ENCODE data around the gene MTREX. TPM values are rescaled to one million over a fixed set of nuclear protein-coding genes. Genes with fewer than 3 reads are reported as not detected.

MTREX gene
- total RNA-seq, 1 experiment from 2014 or later = 123 TPM

DNA sequence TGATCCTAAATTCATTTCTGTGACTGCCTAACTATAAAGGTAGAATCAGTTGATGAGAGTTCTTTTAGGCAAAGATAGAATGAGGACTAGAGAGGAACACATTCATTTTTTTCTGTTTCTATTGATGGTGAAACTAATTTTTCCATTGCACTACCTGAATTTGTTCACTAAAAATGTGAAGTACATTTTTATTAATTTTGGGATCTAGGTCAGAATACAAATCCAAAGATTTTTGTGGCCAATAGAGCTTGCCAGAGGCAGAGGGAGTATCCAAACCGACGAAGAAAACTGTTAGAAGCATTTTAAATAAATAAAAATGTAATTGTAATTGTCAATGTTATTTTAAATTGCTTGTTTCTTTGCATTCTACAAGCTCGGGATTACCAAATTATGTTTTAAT, 78.1 kb downstream of the MTREX start:
- H3K23me2 ChIP-seq (ENCODE audit: insufficient read length, low read depth, low read length, poor library complexity, severe bottlenecking) = no peaks in the 10 kb centered on the region
- TF ChIP-seq CTCF (conservative IDR thresholded peaks at IDR 0.05) = no peak
- H3K18ac ChIP-seq (ENCODE audit: insufficient read length, low read depth, low read length) = no peak overlapping the region
- H3K79me2 ChIP-seq (ENCODE audit: insufficient read depth, low read length) = no peaks in the 10 kb centered on the region
- no peak overlapping the region for H3K4ac ChIP-seq (ENCODE audit: low read depth, low read length)
- H3K9ac ChIP-seq (ENCODE audit: extremely low read depth, insufficient read length, low read length) = no peak overlapping the region
- peaks cover 10 to 14% of the 10 kb centered on the region in 2 experiments; a peak in 3 of 4 replicates for H3K4me1 Mint-ChIP-seq
- no peak overlapping the region for H4K8ac ChIP-seq (replicated peaks; ENCODE audit: insufficient read length, low read depth, low read length)
- H3K9me3 Mint-ChIP-seq = peaks cover 5 to 6% of the 10 kb centered on the region in 2 experiments; a peak in 3 of 5 replicates
- H3K9me3 ChIP-seq (ENCODE audit: control insufficient read depth, low read depth, low read length) = no peaks in the 10 kb centered on the region
- no peak overlapping the region for H2BK12ac ChIP-seq (ENCODE audit: insufficient read length, low read depth, low read length)
- H2BK20ac ChIP-seq (ENCODE audit: low read depth, low read length, poor library complexity, severe bottlenecking) = no peak overlapping the region
- H2BK5ac ChIP-seq (ENCODE audit: insufficient read length, low read length) = no peak overlapping the region
- no CpG with 5 or more reads among the region's 3 CpGs for WGBS (ENCODE audit: extremely low coverage, insufficient read length, low lambda C conversion rate)
- H3K27me3 ChIP-seq (ENCODE audit: insufficient read depth, low read length) = no peaks in the 10 kb centered on the region
- H3K79me1 ChIP-seq (ENCODE audit: insufficient read depth, low read depth, low read length, poor library complexity, severe bottlenecking) = no peaks in the 10 kb centered on the region
- DNase-seq = no peak
- peaks cover 35 to 64% (median 63%) of the 10 kb centered on the region in 3 experiments for H3K36me3 Mint-ChIP-seq (ENCODE audit: insufficient read depth in 1 of 3, low read depth in 3 of 3)
- no peak overlapping the region for H4K91ac ChIP-seq (ENCODE audit: insufficient read length, low read depth, low read length)
- H3T11ph ChIP-seq (ENCODE audit: low read length) = no peak overlapping the region
- no peaks in the 10 kb centered on the region for H4K20me1 ChIP-seq (ENCODE audit: control insufficient read depth, insufficient read depth, insufficient read length)
- no peak overlapping the region for H3K4me2 ChIP-seq (ENCODE audit: insufficient read depth, insufficient read length, low read length)
- H3K27ac ChIP-seq (ENCODE audit: insufficient read length, low read depth, low read length) = no peak overlapping the region
- no peak overlapping the region for H4K5ac ChIP-seq (ENCODE audit: insufficient read length, low read depth, low read length)
- H3K56ac ChIP-seq (ENCODE audit: insufficient read length, low read depth, low read length) = no peak overlapping the region
- no peaks in the 10 kb centered on the region for H3K27me3 Mint-ChIP-seq (ENCODE audit: low read depth)
- H2AFZ ChIP-seq (ENCODE audit: low read length) = no peak overlapping the region
- H3K27ac Mint-ChIP-seq = no peak overlapping the region
- H3K4me1 ChIP-seq (ENCODE audit: insufficient read depth, low read length) = no peaks in the 10 kb centered on the region; the same call in 1 of the 2 replicates
- no peak overlapping the region for H3K14ac ChIP-seq (ENCODE audit: insufficient read depth, low read length)
- H2AK5ac ChIP-seq (ENCODE audit: insufficient read length, low read length) = no peak overlapping the region
- H3K23ac ChIP-seq (ENCODE audit: insufficient read length, low read depth, low read length) = no peak overlapping the region
- H3K4me3 Mint-ChIP-seq = no peak overlapping the region
- H2BK120ac ChIP-seq (ENCODE audit: low read depth, low read length, poor library complexity, severe bottlenecking) = no peak overlapping the region
- no peak overlapping the region for H2BK15ac ChIP-seq (ENCODE audit: low read depth, low read length)
